Measurements from ENCODE around the gene DIAPH2.
A peak's percentile ranks its signal among the peaks of the same experiment; 100 is the strongest.

DIAPH2 gene

DNA sequence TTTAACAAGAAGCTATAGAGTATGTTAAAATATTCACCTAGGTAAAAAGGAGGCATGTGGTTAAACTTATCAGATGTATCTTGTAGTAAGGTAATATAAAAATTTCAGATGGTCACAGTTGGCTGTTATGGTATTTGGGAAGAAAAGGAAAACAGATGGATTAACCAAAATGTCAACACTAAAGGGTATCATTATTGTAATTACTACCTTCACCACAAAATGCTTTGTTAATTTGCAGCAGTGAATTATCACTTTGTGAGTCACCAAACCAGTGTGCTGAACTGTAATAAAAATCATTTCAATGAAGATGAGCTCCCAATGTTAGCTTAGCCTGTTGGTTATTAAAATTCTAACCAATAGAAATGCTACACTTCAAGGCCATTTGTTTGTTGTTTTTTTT is 432.9 kb downstream of the DIAPH2 start:
- no peaks in the 10 kb centered on the region for H3K4me1 ChIP-seq (ENCODE audit: control insufficient read depth, insufficient read depth, low read length)

DNA sequence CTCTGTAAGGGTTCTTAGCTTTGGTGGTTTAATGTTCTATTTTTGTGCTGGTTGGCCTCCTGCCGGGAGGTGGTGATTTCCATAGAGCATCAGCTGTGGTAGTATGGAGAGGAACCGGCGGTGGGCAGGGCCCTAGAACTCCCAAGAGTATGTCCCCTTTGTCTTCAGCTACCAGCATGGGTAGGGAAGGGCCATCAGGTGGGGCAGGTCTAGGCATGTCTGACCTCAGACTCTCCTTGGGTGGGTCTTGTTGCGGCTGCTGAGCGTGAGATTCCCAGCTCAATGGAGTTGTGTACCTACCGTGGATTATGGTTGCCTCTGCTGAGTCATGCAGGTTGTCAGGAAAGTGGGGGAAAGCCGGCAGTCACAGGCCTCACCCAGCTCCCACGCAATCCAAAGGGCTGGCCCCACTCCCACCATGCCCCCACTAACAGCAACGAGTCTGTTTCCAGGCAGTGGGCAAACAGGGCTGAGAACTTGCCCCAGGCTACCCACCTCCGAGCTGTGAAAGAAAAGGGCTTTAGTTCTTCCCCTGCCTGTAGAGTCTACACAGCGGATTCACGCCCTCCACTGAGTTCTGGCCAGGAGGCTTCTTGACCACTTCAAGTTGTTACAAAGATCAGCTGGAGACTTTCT is 434.9 kb downstream of the DIAPH2 start:
- H3K4me3 ChIP-seq (ENCODE audit: low read depth, low read length), result no peak overlapping the region
- ChIA-PET CTCF (no interaction called here), POLR2A (no interaction called here)
- H3K9me3 ChIP-seq (ENCODE audit: control insufficient read depth, insufficient read depth, low read depth, low read length), result no peaks in the 10 kb centered on the region; the same call in 1 of the 2 replicates
- no peaks in the 10 kb centered on the region for H3K36me3 ChIP-seq (ENCODE audit: control insufficient read depth in 2 of 2, insufficient read depth in 1 of 2, low read length in 2 of 2)
- H3K27ac ChIP-seq (ENCODE audit: extremely low read depth, low read depth, low read length), result no peak overlapping the region
- TF ChIP-seq ZNF324 (tag by site-specific recombination; IDR thresholded peaks at IDR 0.05), result no peak
- no peak for TF ChIP-seq ZSCAN30 (tag by site-specific recombination; IDR thresholded peaks at IDR 0.05)
- no peak for TF ChIP-seq BCL11A (tag by site-specific recombination; IDR thresholded peaks at IDR 0.05; ENCODE audit: low read depth)
- no peak for TF ChIP-seq ZNF654 (tag by site-specific recombination; IDR thresholded peaks at IDR 0.05; ENCODE audit: low read depth)
- no peak for TF ChIP-seq ZNF19 (tag by site-specific recombination; IDR thresholded peaks at IDR 0.05; ENCODE audit: low read depth)
- no peak for TF ChIP-seq ZNF707 (tag by site-specific recombination; IDR thresholded peaks at IDR 0.05)
- no peak for TF ChIP-seq ZNF202 (tag by site-specific recombination; IDR thresholded peaks at IDR 0.05; ENCODE audit: borderline replicate concordance)
- no peak for TF ChIP-seq ZNF664 (tag by site-specific recombination; IDR thresholded peaks at IDR 0.05)
- no peak for TF ChIP-seq ZNF768 (tag by site-specific recombination; IDR thresholded peaks at IDR 0.05)
- TF ChIP-seq ZFP69B (tag by site-specific recombination; IDR thresholded peaks at IDR 0.05), result no peak
- TF ChIP-seq ZNF214 (tag by site-specific recombination; IDR thresholded peaks at IDR 0.05; ENCODE audit: borderline replicate concordance), result no peak
- TF ChIP-seq ZNF624 (tag by site-specific recombination; IDR thresholded peaks at IDR 0.05), result no peak
- TF ChIP-seq ZFP37 (tag by site-specific recombination; IDR thresholded peaks at IDR 0.05), result no peak
- no peak for TF ChIP-seq HOXA7 (CRISPR knock-in tag; IDR thresholded peaks at IDR 0.05; ENCODE audit: borderline replicate concordance)
- TF ChIP-seq, protein P1, sequence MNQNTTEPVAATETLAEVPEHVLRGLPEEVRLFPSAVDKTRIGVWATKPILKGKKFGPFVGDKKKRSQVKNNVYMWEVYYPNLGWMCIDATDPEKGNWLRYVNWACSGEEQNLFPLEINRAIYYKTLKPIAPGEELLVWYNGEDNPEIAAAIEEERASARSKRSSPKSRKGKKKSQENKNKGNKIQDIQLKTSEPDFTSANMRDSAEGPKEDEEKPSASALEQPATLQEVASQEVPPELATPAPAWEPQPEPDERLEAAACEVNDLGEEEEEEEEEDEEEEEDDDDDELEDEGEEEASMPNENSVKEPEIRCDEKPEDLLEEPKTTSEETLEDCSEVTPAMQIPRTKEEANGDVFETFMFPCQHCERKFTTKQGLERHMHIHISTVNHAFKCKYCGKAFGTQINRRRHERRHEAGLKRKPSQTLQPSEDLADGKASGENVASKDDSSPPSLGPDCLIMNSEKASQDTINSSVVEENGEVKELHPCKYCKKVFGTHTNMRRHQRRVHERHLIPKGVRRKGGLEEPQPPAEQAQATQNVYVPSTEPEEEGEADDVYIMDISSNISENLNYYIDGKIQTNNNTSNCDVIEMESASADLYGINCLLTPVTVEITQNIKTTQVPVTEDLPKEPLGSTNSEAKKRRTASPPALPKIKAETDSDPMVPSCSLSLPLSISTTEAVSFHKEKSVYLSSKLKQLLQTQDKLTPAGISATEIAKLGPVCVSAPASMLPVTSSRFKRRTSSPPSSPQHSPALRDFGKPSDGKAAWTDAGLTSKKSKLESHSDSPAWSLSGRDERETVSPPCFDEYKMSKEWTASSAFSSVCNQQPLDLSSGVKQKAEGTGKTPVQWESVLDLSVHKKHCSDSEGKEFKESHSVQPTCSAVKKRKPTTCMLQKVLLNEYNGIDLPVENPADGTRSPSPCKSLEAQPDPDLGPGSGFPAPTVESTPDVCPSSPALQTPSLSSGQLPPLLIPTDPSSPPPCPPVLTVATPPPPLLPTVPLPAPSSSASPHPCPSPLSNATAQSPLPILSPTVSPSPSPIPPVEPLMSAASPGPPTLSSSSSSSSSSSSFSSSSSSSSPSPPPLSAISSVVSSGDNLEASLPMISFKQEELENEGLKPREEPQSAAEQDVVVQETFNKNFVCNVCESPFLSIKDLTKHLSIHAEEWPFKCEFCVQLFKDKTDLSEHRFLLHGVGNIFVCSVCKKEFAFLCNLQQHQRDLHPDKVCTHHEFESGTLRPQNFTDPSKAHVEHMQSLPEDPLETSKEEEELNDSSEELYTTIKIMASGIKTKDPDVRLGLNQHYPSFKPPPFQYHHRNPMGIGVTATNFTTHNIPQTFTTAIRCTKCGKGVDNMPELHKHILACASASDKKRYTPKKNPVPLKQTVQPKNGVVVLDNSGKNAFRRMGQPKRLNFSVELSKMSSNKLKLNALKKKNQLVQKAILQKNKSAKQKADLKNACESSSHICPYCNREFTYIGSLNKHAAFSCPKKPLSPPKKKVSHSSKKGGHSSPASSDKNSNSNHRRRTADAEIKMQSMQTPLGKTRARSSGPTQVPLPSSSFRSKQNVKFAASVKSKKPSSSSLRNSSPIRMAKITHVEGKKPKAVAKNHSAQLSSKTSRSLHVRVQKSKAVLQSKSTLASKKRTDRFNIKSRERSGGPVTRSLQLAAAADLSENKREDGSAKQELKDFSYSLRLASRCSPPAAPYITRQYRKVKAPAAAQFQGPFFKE (tag by site-specific recombination; IDR thresholded peaks at IDR 0.05; ENCODE audit: borderline replicate concordance), result no peak
- no peaks in the 10 kb centered on the region for H3K4me1 ChIP-seq (ENCODE audit: control insufficient read depth, insufficient read depth, low read length)

More for the DNA sequence above, 432.9 kb downstream of the DIAPH2 start:
- TF ChIP-seq SP7 (tag by site-specific recombination; IDR thresholded peaks at IDR 0.05) (peak; percentile 97), TCF7L2 (IDR thresholded peaks at IDR 0.05; ENCODE audit: borderline replicate concordance, low read depth, low read length) (peak; percentile 32; the same call in 1 of the 2 replicates), ZNF654 (tag by site-specific recombination; IDR thresholded peaks at IDR 0.05; ENCODE audit: low read depth) (no peak), OSR2 (tag by site-specific recombination; IDR thresholded peaks at IDR 0.05) (peak; percentile 65; the same call in 1 of the 2 replicates)
- TF ChIP-seq, protein P2, sequence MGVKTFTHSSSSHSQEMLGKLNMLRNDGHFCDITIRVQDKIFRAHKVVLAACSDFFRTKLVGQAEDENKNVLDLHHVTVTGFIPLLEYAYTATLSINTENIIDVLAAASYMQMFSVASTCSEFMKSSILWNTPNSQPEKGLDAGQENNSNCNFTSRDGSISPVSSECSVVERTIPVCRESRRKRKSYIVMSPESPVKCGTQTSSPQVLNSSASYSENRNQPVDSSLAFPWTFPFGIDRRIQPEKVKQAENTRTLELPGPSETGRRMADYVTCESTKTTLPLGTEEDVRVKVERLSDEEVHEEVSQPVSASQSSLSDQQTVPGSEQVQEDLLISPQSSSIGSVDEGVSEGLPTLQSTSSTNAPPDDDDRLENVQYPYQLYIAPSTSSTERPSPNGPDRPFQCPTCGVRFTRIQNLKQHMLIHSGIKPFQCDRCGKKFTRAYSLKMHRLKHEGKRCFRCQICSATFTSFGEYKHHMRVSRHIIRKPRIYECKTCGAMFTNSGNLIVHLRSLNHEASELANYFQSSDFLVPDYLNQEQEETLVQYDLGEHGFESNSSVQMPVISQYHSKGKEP (tag by site-specific recombination; IDR thresholded peaks at IDR 0.05), result no peak
- no peak overlapping the region for H3K27ac ChIP-seq (ENCODE audit: extremely low read depth, low read depth, low read length)
- CTCF ChIA-PET, result no interaction called here
- no peaks in the 10 kb centered on the region for H3K36me3 ChIP-seq (ENCODE audit: control insufficient read depth in 2 of 2, insufficient read depth in 1 of 2, low read length in 2 of 2)
- H3K4me3 ChIP-seq (ENCODE audit: low read depth, low read length), result no peak overlapping the region
- H3K9me3 ChIP-seq (ENCODE audit: control insufficient read depth, insufficient read depth, low read depth, low read length), result no peaks in the 10 kb centered on the region; the same call in 1 of the 2 replicates
- POLR2A ChIA-PET, result no interaction called here

All from HEK293 (cell line).